Tibial nerve (tissue), 4 donors: ENCODE data around the gene ALLC.

Experiments
- CTCF ChIP-seq, 5 experiments: fragments of 200-600 bp in 3 of 5; fragments of 450-650 bp in 2 of 5; sonication (generic) in 3 of 5; IDR thresholded peaks; one replicate each; pipeline ENCODE4 v1.5.1; 2016 to 2019; ENCODE audit warnings: antibody characterized with exemption in 5 of 5, mild to moderate bottlenecking in 3 of 5, moderate library complexity in 2 of 5
- EP300 ChIP-seq, 2 donors: sonication (generic); formaldehyde crosslinking; IDR thresholded peaks; one replicate each; pipeline ENCODE4 v1.6.1; 2017; ENCODE audit warnings: antibody characterized with exemption in 2 of 2, mild to moderate bottlenecking in 1 of 2
- POLR2A ChIP-seq, 2 donors: fragments of 450-650 bp; IDR thresholded peaks; one replicate each; pipeline ENCODE4 v1.6.1; 2017; ENCODE audit warnings: antibody characterized with exemption in 2 of 2, mild to moderate bottlenecking in 2 of 2, moderate library complexity in 2 of 2

GRCh38 chr2:3633089-3633981 is 24.7 kb upstream of the ALLC start:
- TF ChIP-seq CTCF (IDR thresholded peaks at IDR 0.05) = no peak
- no peak for TF ChIP-seq POLR2A (IDR thresholded peaks at IDR 0.05)
- TF ChIP-seq EP300 (IDR thresholded peaks at IDR 0.05) = no peak
